HG02798 (cell line): ENCODE measurements around the gene SELENOT.
A peak's percentile ranks its signal among the peaks of the same experiment; 100 is the strongest.
"Not testable (repeated sequence)": the region's sequence is repeated elsewhere in the genome, so short reads cannot be mapped to it uniquely, and the experiment has no call there.

Experiments
- ATAC-seq: cut with Tn5 transposase; IDR thresholded peaks from one replicate; pipeline ENCODE4 v1.9.1; 2021; ENCODE audit warnings: mild to moderate bottlenecking; ENCODE audit not compliant: unreplicated experiment, poor library complexity

The SELENOT gene, protein sequence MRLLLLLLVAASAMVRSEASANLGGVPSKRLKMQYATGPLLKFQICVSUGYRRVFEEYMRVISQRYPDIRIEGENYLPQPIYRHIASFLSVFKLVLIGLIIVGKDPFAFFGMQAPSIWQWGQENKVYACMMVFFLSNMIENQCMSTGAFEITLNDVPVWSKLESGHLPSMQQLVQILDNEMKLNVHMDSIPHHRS

DNA sequence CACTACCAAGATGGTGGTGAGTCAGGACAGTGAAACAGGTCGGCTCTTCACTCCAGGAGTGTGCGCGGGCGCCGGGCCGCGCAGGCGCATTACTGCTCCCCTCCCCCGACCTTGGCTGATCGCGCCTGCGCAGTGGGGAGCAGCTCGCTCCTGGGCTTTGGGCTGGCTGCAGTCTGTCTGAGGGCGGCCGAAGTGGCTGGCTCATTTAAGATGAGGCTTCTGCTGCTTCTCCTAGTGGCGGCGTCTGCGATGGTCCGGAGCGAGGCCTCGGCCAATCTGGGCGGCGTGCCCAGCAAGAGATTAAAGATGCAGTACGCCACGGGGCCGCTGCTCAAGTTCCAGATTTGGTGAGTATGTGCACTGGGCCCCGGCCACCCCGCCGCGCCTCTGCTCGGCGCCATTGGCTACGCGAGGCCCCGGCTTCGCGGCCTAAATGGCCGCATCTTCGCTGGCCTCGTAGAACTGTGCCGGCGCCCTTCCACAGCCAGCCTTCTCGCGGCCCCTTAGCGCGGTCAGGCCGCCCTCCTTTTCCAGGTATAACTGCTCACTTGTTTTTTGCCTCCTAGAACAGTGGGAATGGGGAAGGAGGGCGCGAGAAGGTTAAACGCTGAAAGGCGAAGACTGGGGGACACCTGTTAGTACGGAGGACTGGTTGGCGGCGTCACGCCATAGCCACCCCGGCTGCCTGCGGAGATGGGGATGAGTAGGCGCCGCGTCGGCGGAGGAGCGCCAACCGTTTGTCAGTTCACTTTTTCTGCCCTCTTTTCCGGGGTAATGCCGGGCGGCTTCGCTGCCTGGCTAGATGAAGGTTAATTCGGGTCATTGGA, at the start of gene SELENOT:
Gene SELENOT (plus strand): TSS at position 169 of the 827 bp plus-strand sequence. CDS start 42 bp downstream, at position 211.
- peak; percentile 69 for ATAC-seq

DNA sequence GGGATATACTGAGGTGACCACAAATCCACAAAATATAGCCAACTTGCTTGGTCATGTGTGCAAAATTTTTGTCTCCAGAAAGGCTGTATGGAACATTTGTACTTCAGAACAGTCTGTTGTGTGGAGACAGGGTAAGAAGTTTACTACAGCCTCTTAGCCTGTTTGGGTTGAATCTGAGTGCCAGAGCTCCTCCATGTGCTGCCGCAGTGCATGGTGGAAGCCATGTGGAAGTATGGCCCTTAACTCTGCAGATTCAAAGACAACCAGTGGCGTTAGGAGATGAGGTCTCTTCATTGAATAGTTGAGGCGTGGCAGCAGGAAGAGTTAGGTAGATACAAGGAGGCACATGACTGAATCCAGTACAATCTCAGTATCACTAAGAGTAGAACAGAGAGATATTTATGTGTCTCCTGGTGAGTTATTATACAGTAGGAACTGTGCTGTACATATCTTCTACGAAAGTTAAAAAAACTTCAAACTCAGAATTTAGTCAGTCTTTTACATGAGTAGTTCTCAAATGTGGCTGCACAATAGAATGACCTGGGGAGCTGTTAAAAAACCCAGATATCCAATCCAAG, 47.2 kb upstream of the SELENOT start:
- no peak for ATAC-seq

DNA sequence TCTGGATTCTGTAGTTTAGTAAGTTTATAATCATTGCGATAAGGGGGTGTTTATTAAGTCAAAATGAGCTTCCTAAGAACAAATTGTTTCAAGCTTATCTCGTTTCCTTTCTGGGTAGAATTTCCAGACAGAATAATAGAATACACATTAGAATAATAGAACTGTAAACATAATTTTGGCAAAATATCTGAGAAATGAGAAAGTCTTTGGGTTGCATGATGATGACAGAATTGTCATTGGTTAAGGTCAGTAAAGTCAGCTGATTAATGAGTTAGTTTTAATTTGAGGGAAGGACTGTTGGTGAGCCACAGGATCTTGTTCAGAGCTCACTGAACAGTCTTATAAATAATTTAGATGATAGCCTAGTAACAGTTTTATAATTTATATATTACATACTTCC, 46.3 kb upstream of the SELENOT start:
- ATAC-seq: no peak

DNA sequence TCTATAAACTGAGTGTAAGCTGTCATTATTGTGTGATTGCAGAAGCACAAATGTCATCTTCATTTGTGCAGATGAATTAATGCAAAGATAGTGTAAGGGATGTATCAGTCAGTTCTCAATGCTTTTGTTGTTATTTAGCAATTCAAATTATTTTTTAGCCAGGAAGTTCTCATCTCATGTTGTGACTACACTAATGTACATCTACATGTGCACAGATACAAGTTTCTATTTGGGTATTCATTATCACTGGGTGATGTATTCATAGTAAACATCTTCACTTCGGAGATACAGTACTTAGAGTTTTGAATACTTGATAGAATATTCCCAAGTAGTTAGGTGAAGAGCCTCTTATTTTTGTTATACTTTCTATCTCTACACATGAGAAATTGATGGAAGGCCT, 45.4 kb upstream of the SELENOT start:
- ATAC-seq: no peak

DNA sequence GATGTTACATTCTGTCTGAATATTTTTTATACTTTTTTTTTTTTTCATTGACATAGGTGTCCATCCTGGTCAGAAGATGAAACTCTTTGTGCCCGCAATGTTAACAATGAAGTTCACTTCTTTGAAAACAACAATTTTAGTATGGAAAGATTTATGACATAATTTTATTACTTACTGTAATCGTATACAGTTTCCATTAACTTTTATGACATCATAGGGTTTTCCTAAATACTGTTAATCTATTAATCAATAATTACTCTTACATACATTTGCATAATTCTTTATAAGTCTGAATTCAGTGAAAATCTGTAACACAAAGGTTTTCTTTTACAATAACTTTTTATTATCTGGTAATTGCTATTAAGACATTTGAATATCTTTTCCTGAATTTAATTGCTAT, 38.9 kb upstream of the SELENOT start:
- ATAC-seq: no peak

- no peak for ATAC-seq
These were observed 35.8 kb upstream of the SELENOT start for GRCh38 chr3:150567328-150567727.

DNA sequence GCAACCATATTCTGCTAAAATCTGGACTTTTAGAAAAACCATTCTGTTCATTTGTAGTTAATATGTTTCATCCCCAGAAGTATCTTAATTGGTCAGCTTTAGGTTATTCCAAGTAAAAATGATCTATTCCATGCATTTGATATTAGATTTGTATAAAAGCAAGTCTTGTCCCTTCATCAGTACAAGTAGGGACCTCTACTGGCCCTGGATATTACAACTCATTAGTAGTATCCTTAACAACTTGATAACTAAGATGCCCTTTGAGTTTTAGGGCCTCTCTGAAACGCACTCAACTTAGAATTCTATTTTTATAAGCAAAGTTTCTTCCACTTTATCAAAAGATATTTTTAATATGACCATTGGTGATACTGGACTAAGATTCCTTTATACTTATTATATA, 25.3 kb upstream of the SELENOT start:
- no peak for ATAC-seq

- no peak for ATAC-seq
These were observed 21.9 kb upstream of the SELENOT start for GRCh38 chr3:150581174-150581573.

- ATAC-seq: peak; percentile 84
These were observed 20.5 kb upstream of the SELENOT start for GRCh38 chr3:150582620-150583019.

DNA sequence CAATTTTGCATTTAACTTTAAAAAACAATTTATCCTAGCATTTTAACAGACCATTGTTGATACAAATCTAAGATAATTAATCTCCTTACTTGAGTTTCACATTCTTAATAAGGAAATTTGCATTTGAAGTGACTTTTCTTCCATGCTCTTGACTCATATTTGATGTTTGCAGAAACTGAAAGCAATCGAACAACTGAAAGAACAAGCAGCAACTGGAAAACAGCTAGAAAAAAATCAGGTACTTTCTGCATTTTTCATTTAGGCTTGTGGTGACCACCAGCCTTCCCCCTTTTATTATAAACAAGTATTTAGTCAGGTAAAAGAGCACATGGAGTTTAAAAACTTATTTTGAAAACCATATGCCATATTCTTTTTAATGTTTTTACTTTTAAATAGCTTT, 20.1 kb upstream of the SELENOT start:
- peak; percentile 51 for ATAC-seq

DNA sequence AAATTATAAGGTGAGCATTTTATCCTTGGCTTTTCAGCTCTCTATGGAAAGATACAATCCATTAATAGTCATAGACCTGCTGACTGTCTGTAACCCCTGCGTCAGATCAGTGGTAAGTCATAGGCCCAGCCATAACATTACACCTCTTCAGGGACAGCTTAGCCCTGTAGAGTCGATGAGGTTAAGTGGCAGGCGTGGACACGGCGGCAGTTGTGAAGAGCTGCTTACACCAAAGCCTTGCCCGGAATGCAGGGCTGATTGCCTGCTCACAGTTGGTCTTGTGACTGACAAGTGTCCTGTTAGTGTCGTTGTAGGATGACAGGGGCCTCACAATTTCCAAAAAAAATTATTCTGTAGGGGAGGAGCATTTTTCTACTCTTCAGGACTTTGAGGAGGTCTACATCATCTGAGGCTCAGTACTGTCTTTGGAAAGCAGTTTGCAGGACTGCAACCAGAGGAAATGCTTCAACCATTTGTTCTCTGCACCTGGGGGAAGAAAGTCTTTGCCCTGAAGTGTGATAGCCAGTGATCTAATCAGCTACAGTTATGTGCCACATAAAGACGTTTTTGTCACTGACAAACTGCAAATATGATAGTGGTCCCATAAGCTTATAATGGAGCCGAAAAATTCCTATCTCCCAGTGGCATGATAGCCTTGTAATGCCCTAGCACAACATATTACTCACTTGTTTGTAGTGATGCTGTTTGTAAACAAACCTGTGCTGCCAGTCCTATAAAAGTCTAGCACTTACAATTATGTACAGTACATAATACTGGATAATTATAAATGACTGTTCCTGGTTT, 14.9 kb upstream of the SELENOT start:
- no peak for ATAC-seq

- ATAC-seq: no peak
These were observed 13.4 kb upstream of the SELENOT start for GRCh38 chr3:150589759-150590158.

- ATAC-seq: no peak
These were observed 9.0 kb upstream of the SELENOT start for GRCh38 chr3:150594150-150594549.

DNA sequence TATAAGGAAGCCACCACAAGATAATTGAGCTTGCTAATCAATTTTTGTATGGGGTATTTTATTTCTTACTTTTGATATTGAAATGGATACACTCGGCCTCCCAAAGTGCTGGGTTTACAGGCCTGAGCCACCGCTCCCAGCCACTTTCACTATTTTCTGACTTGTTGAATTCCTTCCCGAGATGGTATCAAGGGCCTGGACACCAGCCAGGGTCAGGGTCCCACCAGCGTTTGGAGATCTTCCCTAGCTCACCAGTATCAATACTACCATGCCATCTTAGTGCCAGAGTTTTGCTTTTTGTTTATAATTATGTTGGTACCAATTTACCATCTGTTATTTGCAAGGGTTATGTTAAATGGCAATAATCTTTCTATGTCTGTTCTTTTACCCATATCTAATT, 5.5 kb upstream of the SELENOT start:
- no peak for ATAC-seq

GRCh38 chr3:150599611-150600297, 3.4 kb upstream of the SELENOT start:
- ATAC-seq: no peak

DNA sequence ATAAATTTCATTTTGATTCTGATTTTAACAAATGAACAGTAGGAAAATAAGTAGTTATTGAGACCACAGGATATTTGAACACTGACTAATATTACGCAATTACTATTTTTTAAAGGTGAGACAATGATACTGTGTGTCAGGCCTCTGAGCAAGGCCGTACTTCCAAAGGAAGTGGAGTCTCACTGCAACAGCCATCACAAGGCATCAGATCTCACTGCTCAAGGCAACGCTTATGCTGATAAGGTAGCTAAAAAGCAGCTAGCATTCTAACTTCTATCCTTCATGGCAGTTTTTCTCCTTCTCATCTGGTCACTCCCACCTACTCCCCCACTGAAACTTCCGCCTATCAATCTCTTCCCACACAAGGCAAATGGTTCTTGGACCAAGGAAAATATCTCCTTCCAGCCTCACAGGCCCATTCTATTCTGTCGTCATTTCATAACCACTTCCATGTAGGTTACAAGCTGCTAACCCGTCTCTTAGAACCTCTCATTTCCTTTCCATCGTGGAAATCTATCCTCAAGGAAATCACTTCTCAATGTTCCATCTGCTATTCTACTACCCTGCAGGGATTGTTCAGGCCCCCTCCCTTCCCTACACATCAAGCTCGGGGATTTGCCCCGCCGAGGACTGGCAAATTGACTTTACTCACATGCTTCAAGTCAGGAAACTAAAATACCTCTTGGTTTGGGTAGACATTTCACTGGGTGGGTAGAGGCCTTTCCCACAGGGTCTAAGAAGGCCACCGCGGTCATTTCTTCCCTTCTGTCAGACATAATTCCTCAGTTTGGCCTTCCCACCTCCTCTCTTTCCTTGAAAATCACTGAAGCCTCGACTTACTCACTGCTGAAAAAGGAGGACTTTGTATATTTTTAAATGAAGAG, 2.2 kb upstream of the SELENOT start:
- ATAC-seq: not testable (repeated sequence)

DNA sequence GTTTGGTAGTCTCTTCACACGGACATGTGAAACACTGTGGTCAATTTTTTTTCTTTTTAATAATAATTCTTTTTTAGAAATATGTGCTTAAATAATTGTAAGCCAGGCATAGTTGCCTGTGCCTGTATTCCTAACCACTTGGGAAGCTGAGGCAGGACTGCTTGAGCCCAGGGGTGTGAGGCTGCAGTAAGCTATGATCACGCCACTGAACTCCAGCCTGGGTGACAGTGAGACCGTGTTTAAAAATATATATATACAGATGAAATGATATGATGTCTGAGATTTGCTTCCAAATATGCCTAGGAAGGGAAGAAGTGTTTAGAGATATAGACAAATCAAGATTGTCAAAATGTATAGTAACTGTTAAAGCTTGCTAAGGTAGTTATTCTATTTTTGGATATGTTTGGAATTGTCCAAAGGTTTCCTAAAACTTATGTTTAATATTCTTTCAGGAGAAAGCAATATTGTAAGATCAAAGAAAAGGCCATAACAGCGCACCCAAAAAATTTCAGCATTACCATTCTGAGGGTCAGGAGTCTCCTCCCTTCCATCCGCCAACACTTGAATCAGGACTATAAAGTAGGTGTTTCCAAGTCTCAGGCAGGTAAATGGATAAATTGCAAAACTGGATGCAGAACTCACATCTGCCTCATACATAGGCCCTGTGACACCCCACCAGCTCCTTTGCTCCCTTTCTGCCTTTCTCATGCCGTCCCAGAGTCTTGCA, 532 bp upstream of the SELENOT start:
- peak; percentile 14 for ATAC-seq

DNA sequence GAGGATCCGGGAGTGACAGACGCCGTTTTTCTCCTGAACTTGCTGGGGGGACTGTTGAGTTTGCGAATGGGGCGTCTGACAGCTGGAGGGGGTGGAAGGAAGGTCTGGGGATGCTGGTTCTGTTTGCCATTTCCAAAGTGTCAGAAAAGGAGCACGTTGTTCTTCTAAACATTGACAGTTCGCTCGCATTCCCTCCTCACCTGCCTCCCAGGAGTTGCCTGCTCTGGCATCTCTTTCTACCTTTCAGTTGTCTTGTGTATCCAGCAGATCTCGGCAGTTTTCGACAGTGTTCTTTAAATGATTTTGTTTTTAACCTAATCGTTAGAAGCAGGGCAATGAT, 829 bp downstream of the SELENOT start:
- ATAC-seq: peak; percentile 0
